Ecto neural progenitor cell (in vitro differentiated cells): ENCODE data around the gene CLNS1A.
"Not testable (repeated sequence)": the region's sequence is repeated elsewhere in the genome, so short reads cannot be mapped to it uniquely, and the experiment has no call there.

Experiments
- DNase-seq: peaks from one replicate; pipeline ENCODE4 v3.0.0-alpha.2; 2018; ENCODE audit warnings: low spot score

Gene CLNS1A, protein sequence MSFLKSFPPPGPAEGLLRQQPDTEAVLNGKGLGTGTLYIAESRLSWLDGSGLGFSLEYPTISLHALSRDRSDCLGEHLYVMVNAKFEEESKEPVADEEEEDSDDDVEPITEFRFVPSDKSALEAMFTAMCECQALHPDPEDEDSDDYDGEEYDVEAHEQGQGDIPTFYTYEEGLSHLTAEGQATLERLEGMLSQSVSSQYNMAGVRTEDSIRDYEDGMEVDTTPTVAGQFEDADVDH

DNA sequence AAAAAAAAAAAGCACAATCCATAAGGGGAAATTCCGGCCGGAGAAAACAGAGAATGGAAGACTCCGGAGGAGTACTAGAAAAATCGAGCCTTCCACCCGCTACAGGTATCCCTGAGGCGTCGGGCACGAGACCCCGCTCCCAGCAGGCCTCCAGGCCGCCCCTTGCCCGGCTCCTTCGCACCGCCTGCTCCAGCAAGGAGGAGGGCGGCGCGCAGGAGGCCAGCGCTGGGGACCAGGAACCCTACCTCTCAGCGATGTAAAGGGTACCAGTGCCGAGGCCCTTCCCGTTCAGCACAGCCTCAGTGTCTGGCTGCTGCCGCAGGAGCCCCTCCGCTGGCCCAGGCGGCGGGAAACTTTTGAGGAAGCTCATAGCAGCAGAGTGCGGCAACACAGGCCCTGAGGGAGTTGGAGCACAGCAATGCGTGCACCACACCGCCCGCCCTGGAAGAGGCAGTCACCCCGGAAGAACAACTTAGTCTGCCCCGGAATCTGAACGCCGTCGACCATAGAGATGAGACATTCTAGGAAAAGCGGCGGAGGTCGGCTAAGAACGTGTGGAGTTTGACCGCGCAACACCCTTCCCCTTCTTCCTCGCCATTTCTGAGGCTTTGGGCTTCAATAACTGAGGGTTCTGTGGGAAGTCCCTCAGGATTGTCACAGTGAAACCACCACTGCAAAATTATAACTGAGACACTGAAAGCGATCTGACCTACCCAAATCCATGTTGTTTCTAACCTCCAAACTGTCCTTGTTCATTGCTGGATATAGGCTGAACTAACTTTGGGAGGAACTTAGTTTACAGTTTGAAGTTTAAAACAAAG is at the start of gene CLNS1A:
CLNS1A (minus strand) TSS at position 450 of the 821 bp plus-strand sequence; CDS start at position 370, 80 bp downstream.
- peak; percentile 87 for DNase-seq

DNA sequence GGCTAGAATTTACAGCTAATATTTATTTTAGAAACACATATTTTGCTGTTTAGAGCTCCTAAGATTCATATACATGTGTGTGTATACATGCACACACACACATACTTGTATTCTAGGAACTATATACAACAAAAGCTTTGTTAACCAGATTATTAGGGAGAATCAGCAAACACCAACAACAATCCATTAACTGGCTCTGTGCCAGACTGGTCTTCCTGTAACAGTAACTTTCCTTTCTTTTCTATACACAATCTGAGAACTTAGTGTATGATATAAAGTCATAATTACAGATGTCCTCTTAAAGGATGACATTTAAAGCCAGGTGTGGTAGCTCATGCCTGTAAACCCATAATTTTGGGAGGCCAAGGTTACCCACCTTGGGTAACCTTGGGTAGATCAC is 49.5 kb upstream of the CLNS1A start:
- DNase-seq = no peak

DNA sequence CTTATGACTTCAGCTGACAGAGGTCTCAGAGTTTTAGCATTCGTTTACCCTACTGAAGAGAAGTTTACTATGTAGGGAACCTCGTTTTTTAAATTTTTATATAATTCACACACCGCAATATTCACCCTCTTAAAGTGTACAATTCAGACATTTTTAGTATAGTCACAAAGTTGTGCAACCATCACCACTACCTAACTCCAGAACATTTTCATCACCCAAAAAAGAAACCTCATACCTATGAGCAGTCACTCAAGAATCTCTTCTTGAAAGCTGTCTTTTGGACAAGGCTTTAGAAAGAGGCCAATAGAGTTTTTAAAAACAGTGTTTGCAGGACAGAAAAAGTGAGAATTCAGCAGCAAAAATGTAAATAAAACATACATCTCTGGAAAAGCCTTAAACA is 39.5 kb upstream of the CLNS1A start:
- no peak for DNase-seq

DNA sequence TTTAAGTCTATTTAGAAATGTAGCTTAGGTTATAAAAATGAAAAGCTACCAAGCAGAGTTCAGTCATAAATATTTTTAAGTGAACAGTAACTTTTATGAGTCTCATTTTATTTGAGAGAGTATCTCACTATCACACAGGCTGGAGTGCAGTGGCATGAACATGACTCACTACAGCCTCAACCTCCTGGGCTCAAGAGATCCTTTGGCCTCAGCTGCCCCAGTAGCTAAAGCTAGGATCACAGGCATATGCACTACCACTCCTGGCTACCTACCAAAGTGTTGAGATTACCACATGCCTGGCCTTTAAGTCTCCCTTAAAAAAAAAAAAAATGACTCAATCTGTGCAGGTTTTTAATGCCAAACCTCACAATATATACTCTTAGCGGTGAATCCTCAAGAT is 34.7 kb upstream of the CLNS1A start:
- DNase-seq = no peak

DNA sequence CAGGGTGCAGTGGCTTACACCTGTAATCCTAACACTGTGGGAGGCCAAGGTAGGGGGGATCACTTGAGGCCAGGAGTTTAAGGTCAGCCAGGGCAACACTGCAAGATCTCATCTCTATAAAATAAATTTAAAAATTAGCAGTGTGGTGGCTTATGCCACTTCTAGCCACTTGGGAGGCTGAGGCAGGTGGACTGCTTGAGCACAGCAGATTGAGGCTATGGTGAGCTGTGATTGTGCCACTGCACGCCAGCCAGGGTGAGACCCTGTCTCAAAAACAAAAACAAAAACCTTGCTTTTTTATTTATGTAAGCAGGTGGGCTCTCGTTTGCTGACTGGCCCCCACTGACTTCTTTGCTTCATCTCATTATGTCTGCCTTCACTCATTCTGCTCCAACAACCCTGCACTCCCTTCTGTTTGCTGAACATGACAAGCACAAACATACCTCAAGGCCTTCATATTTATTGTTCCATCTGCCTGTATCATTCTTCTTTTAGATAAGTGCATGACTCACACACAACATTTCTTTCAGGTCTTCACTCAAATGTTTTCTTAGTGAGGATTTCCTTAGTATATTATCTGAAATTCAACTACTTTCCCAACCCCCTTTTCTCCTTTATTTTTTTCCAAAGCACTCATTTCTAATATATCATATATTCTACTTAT is 32.4 kb upstream of the CLNS1A start:
- no peak for DNase-seq

DNA sequence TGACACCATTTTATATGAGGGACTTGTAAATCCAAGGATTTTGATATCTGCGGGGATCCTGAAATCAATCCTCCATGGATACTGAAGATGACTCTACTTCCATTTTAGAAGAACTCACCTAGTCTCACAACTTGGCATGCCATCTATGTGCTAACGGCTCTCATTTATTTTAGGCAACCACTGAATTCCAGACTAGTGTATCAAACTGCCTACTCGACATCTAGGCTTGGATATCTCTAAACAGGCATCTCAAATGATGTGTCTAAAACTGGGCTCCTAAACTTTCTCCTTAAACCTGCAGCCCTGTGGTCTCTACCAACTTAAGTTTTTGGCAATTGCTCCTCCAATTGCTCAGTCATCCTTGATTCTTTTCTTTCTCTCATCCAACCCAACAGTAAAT is 31.2 kb upstream of the CLNS1A start:
- DNase-seq = no peak

DNA sequence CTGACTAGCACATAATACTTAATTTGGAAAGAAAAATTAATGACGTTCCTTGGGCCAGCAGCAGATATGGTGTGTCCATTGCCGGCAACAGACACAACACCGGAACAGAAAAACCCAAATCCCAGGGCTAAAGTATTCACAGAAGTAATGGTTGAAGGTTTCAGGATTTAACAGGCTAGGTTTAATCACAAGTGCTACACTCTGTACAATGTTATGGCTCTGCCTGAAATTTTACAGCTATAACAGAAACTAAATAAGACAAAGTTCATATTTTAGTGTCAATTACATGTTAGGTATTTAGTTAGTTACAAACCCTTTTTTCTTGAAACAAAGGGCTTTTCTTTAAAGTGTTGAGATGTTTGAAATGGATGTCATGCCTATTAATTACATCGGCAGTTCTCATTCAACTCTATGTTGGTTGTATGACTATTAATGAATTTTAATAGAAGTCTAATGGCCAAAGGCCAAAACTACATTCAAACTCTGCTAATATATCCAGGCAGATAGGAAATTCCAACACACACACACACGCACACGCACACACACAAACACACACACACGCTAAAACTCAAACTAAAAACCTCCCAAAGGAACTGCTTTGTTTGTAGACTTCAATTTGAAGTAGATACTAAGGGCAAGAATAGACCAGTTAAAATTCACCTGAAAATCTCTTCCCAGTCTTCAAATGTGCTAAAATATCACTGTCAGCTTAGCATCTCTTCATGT is 27.8 kb upstream of the CLNS1A start:
- no peak for DNase-seq

DNA sequence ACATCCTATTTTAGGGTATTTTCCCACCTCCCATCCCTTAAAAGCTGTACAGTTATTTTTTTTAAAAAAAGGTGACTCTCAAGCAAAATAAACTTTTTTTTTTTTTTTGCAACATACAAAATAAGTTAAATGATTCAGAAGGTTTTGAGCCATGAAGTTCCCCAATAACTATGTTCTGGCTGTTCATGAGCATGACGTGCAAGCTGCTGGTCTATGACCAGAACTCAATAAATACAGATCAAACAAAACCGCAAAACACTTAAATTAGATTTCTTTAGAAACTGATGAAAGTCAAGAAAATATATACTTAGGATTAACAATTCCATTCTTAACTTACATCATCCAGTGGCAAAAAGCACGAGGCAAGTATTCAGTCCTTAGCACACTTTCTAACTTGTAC is 24.1 kb upstream of the CLNS1A start:
- no peak for DNase-seq

DNA sequence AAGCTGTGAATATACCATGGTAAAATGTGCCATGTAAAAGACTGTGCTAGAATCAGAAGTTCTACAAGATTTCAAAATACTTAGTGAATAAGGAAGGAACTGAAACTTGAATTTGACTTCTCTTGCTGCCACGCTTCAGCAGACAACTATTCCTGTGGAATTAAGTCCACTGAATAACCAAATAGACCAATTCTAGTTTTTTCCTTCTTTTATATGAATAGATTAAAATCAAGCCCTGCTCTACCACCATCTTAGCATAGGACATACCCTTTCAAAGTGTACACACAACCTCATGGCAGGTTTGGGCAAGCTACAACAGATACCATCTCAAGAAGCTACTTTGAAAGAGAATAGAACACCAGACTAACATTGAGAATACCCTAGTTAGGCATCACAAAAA is 23.4 kb upstream of the CLNS1A start:
- DNase-seq = no peak

DNA sequence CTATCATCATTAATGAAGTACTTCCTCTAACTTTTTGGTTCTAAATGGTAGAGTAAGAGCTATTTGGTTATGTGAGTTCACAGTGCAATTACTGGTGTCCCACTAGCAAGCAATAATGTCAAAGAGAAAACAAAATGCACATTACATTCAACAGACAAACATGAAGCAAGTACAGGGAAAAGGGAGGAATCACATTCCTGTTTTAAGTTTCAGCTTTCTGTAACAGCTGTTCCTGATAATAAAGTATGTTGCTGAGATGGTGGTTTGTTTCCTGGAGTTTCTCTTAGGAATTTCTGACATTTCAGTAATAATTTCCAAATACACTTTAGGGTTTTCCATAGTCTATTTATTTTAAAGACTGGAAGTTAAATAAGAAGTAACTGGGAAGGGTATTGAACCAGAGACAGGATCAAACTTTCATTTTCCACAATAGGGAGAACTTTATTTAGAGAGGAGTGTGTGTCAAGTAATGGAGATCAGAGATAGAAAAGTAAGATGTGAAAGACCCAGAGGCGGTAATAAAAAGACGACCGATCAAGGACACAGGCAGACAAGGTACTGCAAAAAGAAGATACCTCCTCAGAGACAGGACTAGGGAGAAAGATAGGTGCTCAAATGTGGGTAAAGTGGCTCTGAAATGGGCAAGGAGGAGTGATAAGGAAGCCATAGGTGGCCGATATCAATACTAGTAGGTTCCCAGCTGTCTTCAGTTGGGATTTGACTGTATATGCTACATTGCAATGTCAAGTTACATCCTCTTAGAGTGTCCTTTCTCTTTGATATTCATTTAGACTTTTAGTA is 20.8 kb upstream of the CLNS1A start:
- DNase-seq = no peak

DNA sequence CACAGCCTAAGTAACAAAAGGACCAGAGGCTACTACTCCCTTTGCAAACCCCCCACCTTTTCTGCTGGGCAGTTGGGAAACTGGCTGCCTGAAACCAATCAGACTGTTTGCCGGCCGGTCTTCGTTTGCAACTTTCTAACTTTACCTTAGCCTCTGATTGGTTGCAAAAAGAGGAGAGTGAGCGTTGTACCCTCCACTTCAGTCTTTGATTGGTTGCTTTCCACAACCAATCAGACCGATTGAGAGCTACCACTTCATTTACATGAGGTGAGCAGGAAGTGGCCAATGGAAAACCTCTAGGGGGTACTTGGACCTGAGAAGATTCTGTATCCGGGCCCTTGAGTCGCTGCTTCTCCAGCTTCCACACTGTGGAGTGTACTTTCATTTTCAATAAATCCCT is 18.8 kb upstream of the CLNS1A start:
- no peak for DNase-seq

DNA sequence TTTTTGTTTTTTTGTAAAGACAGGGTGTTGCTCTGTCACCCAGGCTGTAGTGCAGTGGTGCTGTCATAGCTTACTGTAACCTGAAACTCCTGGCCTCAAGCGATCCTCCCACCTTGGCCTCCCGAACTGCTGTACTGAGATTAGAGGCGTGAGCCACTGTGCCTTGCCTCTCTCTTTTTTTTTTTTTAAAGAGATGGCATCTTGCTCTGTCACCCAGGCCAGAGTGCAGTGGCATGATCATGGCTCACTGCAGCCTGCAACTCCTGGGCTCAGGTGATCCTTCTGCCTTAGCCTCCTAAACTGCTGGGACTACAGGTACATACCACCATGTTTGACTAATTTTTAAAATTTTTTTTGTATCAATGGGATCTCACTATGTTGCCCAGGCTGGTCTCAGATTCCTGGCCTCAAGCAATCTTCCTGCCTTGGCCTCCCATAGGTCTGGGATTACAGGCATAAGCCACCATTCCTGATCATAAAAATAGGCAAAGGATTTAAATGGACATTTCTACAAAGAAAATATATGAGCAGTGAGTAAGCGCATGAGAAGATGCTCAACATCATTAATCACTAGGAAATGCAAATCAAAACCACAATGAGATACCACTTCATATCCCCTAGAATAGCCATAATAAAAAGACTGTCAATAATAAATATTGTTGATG is 17.3 kb upstream of the CLNS1A start:
- DNase-seq = no peak

DNA sequence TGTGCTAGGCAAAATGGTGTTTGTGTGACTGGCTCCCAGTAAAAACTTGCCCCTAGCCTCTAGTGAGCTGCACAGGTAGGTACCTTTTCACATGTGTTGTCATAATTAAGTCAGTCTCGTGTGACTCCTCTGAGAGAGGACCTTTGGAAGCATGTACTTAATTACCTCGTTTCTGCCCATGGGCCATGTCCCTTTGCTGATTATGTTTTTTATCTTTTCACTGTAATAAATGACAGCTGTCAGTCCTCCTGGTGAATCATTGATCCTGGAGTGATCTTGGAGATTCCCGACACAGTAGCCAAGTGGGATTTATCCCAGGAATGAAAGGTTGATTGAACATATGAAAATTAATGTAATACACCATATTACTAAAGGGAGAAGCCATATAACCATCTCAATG is 12.5 kb upstream of the CLNS1A start:
- no peak for DNase-seq

DNA sequence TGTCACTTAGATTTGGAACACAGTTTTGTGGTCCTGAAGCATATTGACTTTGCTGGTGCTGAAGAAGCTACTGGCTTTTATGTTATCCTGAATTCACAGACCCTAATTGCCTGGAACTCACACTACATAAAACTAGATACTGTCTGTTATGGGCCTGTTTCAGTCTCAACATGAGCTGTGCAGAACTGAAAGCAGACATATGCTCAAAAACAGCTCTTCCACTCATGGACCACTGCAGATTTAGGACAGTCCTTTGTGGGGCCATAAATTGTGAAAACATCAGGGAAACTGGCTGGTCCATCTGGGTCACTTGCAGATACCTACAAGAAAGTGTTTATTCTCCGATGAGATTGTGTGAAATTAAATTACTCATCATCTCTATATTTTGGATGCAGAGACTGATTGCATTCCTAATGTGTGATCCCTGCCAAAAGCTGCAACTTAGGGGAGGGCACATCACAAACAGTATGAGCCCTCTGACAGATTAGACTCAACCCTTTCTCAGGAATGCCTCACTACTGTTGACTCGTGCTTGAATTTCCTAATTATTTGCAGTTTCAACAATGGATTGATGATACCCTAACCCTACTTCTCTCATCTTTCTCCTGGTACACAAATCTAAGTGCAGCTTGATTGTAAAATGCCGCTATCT is 10.2 kb upstream of the CLNS1A start:
- DNase-seq = no peak

DNA sequence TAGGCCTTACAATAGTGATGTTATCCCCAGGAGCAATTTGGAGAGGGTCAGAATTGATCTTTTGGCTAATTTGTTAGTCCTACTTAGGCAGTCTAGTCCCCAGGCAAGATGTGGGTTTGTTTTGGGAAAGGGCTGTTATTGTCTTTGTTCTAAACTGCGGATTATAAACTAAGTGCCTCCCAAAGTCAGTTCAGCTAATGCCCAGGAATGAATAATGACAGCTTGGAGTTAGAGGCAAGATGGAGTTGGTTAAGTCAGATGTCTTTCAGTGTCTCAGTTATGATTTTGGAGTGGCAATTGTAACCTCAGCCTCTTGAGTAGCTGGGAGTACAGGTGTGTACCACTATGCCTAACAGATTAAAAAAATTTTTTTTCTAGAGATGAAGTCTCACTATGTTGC is 7.3 kb upstream of the CLNS1A start:
- no peak for DNase-seq

DNA sequence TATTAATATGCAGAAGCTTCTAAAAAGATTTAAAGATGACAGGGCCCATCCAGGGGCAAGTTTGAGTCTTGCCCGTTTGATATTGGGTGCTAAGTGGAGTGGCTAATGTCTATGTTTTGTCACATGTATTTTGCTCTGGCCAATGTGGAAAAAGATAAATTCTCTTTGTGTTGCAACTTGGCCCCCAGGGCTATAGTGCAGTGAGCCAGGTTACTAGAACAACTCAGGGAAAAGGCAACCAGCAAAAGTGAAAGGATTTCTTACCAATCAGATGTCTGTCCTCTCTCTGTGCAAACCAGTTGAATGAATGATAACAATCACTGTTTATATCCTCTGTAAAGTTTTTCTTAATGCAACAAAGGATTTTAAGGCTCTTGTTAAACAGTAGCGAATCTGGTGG is 4.6 kb upstream of the CLNS1A start:
- no peak for DNase-seq

DNA sequence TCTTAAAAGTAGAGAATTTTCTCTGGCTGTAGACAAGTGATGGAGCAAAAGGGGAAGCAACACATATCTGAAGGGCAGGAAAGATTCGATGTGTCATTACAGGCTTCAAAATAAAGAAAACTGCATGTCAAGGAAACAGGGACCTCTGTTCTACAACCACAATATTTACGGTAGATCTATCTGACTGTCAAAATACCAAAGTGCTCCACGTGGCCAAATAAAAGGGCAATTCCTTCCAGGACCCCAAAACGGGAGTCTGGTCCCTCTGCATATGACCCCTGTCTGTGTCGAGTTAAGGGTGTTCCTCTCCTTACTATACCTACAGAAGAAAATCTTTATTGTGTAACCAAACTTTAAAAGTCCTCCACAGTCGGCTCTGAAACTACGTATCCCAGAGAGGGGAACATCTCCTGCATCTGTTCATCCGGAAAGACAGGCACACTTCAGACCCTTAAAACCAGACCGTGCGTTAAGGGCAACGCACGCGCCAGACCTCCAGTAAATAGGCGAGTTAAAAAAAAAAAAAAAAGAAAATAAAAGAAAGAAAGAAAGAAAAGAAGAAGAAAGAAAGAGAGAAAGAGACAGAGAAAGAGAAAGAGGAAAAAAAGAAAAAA is 756 bp downstream of the CLNS1A start:
- no peak for DNase-seq

DNA sequence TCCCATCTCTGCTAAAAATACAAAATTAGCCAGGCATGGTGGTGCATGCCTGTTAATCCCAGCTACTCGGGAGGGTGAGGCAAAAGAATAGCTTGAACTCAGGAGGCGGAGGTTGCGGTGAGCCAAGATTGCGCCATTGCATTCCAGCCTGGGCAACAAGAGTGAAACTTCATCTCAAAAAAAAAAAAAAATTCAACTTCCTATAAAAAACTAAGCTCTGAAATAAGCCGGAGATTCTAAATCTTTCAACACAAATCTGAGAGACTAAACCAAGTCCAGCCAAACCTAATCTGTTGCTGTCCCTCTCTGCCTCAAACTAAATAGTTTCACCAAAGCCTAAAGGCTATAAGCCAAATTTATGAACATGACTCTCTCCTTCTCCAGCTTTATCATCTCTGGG is 3.7 kb downstream of the CLNS1A start:
- not testable (repeated sequence) for DNase-seq

DNA sequence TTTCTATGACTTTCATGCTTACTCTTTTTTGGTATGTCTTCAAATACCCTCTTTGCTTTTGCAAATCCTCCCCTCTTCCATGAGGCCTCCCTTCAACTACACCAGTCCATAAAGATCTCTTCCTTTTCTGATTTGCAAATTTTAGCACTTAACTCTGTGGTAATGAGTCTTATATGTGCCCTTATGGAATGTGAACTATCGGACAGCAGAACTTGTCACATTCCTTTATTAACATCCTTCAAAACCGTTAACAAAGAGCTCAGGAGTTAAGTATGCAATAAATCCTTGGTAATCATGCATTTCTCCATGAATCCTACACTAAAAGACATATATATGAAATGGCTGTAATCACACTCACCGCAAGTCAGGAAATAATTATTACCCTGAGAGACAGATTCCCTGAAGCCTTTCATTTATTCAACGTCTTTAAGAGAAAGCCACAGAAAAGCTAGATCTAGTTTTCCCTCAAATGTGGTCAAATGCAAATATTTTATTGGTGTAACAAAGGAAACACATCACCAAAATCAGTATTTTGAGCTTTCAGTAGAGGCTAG is 7.4 kb downstream of the CLNS1A start:
- DNase-seq = no peak
